GM23248 (cell line): Measurements from ENCODE around the gene CILP.

Source experiments
- EZH2 ChIP-seq: fragments of 200-600 bp; sonication (generic); IDR thresholded peaks from 2 replicates; pipeline ENCODE4 v1.6.1; 2018; ENCODE audit warnings: antibody characterized with exemption, mild to moderate bottlenecking; ENCODE audit not compliant: insufficient read depth, poor library complexity, severe bottlenecking
- EZH2phosphoT487 ChIP-seq: fragments of 200-600 bp; sonication (generic); IDR thresholded peaks from 2 replicates; pipeline ENCODE4 v1.6.1; 2018; ENCODE audit warnings: antibody characterized with exemption, moderate library complexity, mild to moderate bottlenecking, low read depth; ENCODE audit not compliant: insufficient read depth

DNA sequence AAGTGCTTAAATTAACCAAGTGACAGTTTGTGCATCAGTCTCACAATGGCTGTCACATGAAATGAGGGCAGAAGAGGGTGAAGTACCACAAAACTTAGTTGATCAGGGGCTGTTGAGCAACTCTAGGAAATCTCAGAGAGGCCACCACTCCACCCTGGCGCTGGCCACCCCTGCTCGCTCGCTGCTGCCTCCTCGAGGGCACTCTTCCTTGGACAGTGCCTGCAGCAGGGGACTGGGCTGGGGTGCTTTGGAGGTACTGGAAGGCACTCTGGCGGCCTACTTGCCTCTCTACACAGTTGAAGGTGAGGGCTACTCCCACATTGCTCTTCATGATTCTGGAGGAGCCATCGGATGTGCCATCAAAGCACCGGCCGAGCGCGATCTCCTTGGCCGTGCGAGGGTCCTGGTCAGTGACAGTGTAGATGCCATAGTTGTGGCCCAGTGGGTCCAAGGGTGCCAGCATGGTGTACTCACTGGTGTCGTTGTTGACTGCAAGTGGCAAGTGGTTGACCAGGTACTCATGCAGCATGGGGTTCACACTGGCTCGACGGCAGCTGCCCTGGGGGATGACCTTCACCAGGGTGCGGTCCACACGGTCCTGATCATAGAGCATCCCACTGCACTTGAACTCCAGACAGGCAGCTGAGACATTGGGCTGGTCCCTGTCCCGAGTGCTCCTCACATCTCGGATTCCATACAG is 14.5 kb downstream of the CILP start:
- TF ChIP-seq EZH2 (no peak), EZH2phosphoT487 (no peak)
